Left forelimb (tissue), 1 donor: ENCODE measurements around the gene PPIL6.

Experiments used
- DNase-seq: peaks from one replicate; pipeline ENCODE4 v3.0.0-alpha.2; 2018; ENCODE audit warnings: low spot score

Gene PPIL6

DNA sequence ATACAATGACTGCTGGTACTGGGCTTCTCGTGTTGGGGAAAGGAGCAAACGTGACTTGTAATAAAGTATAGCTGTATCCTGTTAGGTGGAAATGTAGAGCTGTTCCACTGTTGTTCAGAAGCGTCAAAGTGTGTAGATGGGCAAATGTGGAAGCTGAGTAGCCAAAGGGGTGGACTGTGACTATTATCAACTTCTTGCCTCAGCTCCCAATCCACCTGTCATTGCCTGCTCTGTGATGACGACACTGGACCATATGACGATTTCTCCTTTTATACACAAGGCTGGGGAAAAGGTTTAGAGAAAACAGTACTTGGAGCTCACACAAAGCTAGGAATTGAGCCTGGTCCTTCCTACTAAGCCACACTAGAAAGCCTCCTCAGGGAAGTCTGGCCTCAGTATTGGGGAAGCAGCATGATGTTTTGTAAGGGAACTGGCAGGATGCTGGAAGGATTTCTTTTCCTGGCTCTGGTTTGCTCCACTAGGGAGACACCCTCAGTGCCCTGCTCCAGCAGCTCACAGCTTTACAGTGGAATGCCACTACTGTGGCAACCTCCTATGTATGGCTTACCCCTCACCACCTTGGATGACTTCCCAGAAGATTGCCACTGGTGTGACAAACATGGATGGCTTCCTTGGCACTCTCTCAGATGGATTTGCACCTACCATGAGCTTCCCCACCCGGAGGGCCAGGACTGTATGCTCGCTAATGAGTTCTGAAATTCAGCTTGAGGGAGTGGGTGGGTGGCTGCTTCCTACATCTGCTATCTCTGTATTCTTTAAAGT, 78.1 kb downstream of the PPIL6 start:
- no peak for DNase-seq

DNA sequence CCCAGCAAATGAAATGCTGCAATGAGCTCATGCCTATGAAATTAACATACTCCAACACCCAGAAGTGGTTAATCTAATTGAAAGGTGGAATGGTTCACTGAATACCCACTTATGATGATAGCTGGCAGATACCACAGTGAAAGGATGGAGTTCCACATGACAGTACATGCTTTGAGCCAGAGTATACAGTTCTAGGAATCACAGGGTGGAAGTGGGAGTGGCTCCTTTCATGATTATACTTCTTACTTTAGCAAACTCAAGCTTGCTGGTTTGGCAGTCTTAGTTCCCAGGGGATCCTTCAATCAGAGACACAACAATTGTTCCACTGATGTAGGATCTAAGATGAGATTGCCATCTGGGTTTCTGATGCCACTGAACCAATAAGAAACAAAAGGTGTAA, 79.6 kb downstream of the PPIL6 start:
- DNase-seq: no peak

DNA sequence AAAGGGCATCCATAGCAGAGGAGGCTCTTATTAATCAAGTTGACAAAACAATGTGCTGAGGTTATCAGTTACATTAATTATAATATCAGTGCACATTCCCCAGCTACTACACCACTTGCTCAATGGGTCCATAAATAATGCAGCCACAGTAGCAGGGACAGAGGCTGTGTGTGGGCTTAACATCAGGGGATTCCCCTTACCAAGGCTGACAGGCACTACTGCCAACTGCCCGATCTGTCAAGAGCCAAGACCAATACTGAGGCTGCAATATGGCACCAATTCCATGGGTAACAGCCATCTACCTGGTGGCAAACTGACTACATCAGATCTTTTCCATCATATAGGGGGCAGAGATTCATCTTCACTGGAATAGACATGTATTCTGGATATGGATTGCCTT, 80.1 kb downstream of the PPIL6 start:
- no peak for DNase-seq

DNA sequence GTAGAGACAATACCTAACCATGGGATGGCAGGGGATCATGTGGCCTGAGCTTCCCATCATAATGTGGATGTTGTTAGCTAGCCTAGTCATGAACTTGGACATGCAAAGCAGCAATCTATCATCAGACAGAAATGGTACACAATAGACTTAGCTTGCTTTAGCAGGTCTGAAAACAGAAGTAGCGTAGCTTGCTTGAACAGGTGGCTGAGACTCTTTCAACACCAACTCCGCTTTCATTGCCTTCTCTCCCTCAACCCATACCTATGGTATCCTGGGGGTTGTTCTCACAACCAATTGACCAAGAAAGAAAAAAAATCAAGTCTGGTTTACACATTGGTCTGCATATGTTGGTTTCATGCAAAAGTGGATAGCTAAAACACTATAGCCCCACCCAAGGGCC, 81.2 kb downstream of the PPIL6 start:
- DNase-seq: no peak

DNA sequence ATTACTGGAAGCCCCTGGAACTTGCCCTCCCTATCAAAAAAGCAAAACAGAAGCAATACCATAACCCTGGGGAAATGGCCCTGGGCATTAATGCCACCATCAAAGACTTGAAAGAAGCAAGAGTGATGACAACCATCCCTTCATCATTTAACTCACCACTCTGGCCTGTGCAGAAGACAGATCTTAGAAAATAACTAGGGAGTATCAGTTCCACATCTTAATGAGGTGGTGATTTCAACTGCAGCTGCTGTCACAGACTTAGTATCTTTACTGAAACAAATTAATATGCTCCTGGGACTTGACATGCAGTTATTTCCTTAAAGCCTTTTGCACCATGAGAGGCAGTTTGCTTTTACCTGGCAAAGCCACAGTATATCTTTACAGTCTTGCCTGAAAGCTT, 82.2 kb downstream of the PPIL6 start:
- no peak for DNase-seq

DNA sequence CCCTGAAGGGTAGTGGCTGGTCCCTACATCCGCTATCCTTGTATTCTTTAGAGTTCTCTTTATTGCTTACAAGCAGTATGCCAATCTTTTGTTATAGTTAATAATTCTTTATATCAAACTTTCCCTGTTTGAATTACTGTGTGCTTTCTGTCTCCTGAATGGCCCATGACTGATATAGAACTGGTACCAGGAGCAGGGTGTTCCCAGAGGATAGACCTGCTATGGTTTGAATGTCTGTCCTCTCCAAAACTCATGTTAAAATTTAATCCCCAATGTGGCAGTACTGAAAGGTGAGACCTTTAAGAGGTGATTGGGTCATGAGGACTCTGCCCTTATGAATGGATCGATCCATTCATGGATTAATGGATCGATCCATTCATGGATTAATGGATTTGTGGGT, 84.2 kb downstream of the PPIL6 start:
- DNase-seq: no peak

DNA sequence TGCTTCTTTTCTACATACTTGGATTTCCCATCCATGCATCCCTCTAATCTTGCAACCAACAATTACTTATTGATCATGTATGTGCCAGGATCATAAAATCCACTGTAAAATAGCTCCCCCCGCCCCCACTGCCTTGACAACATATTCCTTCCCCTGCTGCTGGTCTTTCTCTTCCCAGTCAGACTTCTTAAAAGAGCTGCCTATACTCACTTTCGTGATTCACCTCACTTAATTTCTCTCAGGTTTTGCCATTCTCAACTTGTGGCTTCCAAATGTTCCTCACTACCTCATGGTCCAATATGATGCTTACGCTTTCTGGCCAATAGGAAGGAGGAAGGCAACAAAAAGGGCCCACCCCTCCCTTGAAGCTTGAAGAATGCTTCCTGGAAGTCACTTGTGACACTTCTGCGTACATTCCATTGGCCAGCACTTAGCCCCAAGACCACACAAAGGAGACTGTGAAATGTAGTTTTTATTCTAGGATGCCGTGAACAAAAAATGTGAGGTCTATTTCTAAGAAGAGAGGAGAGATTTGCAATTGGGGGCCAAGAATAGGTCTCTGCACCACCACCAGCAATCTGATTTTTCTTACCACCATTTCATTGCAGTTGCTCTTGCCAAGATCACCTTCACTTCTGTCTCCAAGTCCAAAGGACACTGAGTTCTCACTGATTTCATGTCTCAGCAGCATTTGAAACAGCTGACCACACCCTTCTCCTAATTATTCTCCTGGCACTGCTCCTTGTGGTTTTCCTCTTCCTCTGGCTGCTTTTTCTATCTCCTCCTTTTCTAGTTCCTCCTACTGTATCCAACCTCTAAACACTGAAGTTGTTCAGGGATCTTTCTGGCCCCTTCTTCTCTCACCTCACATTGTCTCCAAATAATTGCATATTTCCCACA, 88.9 kb downstream of the PPIL6 start:
- DNase-seq: peak; percentile 14

DNA sequence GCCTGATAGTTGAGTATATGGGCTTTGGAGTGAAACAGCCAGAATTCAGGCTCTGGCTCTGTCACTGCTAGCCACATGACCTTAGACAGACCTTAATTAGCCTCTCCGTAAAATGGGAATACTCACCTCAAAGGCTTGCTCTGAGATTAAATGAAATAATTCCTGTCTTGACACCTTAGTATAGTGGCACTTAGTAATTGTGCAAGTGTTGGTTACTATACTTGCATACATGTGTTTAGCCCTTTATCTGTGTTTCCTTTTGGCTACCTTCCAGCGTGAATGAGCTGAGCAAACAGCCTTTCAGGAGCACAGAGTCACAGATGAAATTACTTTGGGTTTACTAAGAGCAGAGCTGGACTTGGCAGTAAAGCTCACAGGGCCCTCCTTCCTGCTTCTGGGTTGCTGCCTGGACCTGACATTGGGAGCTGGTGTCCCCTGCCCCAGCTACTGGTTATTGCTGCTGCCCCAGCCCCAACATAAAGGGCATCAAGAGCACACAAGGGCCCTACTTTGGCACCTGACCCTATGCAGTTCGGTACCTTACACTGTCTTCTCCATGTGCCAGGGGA, 90.9 kb downstream of the PPIL6 start:
- no peak for DNase-seq

DNA sequence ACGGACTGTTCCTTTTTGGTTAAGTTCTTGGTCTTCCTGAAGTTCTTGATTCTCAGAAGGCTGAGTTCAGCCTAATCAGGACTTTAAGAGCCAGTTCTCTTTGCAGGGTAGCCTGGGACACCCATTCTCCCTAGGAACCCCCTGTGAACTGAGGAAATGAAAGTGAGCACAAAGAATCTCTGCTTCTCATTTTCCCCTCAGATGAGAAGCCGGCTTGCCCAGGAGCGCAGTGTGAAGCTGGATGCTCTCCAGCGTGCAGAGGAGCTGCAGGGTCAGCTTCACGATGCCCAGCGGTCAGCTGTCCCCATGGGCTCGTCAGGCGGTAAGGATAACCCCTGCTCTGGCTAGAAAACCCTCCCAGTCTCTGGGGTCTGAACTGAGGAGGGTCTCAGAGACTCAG, 92.2 kb downstream of the PPIL6 start:
- DNase-seq: no peak

DNA sequence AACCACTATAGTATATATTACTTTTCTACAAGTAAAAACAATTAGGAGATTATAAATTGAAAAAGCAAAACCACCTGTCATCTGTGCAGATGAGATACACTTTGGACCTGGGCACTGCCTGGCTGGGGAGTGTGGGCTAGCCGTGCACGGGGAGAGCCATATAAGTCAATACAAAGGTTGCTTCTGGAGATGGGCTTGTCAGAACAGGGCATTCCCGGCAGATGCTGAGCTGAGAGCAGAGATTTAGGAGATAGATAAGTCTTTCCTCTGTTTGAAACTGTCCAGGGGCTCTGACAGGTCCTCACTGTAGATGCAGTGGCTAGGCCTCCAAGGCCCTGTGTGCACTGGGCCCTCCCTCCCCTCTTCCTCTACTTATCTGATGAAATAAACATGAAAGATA, 92.6 kb downstream of the PPIL6 start:
- no peak for DNase-seq

DNA sequence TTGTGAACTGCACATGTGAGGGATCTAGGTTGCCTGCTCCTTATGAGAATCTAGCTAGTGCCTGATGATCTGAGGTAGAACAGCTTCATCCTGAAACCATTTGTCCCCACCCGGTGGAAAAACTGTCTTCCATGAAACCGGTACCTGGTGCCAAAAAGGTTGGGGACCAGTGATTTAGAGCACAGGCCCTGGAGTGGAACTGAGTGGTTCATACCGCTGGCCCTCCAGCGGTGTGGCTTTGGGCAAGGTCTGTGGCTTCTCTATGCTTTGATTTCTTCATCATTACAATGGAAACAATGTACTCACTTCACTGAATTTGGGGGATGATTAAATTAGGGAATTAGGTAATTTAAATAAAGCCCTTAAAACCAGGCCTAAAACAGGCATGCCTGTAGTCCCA, 94.4 kb downstream of the PPIL6 start:
- no peak for DNase-seq

DNA sequence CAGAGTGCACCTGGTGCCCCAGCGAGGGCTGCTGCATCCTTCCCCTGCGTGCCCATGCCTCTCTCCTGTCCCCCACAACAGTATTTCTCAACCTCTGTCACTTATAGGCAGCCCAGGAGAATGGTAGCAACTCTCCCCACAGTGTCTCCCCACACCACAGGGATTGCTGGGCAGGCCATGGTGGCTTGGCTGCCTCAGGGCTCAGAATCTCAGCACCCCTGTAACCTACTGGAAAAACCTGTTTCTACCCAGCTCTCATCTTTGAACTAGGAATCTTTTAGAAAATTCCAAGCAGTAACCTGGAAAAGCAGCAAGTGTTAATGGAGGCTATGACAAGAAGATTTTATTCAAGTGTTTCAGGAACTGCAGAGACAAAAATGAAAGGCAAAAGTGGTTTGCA, 96.2 kb downstream of the PPIL6 start:
- DNase-seq: no peak

DNA sequence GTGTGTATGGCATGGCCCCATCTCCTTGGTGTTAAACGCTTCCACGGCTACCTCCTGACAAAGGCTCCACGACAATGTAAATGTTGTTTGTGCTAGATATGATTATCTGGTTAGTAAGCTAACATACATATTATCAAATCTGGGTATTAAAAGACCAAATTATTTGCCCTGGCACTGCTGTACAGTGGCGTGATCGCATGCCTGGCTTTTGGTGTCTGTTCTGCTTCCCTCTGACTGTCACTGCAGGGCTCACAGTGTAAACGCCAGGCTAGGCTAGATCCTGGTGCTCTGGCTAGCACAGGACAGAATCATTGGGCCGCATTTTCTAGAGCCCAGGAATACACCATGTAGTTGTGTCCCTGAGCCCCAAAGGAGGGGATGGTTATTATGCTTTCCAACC, 96.9 kb downstream of the PPIL6 start:
- DNase-seq: no peak

DNA sequence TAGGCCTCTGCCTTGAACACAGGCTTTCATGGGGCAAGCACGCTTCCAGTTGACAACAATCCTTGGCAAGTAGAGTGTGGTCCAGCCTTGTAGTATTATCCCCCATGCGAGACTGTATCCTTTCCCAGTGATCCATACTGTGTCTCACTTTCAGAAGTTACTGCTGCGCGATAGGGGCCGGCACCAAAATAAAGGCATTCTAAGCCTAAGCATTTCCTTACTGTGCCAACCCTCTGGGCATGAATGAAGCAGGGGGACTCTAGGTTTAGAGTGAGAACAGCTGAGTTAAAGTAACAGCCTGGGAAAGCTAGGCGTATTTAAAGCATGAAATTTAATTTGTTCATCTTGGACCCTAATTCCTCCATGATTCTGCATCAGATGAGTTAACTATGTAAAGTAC, 97.5 kb downstream of the PPIL6 start:
- no peak for DNase-seq

DNA sequence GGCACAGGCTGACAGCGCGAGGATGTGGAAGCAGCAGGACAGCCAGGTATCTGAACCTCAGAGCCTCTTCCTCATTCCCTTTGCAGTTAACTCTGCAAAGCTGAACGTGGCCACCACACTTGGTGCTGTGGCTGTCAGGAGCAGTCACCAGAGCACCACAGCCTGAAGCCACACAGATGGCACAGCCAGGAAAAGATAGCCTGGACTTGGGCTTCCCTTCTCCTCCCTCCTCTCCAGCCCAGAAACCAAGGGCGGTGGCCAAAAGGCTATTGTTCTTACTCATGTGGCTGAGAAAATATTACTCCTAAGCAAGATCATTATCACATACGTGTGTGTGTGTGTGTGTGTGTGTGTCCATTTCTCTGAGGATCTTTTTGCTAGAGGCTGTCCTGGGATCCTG, 97.9 kb downstream of the PPIL6 start:
- no peak for DNase-seq

DNA sequence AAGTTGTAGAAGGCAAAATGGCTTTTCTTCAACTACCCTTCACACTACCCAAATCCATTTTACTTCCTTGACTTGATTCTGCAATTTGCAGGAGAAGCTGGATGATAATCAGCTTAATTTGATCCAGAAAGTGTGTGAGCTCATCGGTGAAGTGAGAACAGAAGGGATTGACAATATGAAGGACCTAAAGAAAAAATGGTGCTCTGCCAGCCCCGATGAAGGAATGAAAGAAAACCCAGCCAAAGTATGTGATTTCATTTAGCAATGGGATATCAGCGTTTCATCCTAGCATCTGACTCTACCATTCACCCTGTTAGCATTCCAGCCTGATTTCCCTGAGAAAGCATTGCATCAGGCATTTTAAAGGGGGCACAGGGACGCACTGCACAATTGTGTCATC, 99.6 kb downstream of the PPIL6 start:
- no peak for DNase-seq
